NCI-H2227 treated with DMSO at 0.1 percent for 48 hours (cell line): ENCODE data around the gene IGF1R.

Experiments
- DNase-seq: peaks from one replicate; lab custom pipeline; 2025; lab: John Stamatoyannopoulos, UW

Gene IGF1R

DNA sequence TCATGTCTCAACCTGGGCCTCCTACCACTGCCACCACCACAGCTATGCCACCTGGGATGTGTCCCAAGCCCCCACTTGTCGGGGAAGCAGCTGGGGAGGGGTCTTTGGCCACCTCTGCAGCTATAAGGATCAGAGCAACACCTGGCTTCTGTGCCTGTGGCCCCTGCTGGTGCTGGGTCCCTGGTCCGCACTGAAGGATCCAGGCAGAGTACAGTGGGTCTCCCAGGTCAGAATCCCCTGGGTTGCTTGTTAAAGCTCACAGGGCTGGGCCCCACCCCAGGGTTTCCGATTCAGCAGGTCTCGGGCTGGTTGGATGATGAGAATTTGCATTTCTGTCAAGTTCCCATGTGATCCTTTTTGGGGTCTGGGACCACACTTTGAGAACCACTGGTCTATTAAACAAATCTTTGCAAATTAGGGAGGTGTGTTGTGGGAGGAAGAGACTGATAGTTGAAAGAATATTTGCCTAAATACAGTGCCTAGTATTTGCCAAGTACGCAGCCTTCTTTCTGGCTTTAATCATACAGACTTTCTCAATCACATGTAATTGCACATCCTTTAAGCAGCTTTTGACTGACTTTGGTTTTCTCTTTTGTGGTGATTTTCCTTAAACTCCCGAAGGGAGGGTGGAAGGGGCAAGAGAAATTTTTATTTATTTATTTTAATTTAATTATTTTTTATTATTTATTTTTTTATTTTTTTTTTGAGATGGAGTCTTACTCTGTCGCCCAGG, 127.3 kb downstream of the IGF1R start:
- DNase-seq, result no peak

DNA sequence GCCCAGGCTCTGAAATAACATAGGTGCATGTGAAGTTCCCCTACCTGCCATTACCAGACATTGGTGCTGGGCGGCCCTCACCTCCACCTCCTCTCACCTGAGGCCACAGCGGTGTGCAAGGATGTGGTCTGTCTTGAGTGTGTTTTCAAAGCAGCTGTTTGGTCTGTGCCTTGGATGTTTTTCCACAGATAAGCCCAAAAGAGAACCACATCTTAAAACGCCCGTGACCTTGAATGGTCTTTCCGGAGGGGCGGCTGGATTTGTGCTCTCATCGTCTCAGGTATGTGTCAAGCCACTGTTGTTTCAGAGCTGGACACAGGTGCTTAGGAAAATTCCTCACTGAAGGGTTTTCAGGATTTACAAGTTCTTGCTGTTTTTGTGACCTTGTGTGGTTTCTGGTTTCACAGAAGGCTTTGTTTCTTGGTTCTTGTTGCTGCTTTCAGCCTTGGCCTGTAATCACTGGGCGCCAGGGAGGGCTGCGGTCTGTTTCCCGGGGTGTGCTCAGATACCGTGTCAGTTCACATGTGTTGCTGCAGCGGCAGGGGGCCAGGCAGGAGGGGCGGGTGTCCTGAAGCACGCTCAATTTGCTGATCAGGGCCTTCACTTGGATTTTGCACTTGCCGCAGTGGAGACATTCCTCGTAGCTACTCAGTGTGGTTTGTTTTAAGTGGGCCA, 128.4 kb downstream of the IGF1R start:
- DNase-seq, result peak; percentile 58

DNA sequence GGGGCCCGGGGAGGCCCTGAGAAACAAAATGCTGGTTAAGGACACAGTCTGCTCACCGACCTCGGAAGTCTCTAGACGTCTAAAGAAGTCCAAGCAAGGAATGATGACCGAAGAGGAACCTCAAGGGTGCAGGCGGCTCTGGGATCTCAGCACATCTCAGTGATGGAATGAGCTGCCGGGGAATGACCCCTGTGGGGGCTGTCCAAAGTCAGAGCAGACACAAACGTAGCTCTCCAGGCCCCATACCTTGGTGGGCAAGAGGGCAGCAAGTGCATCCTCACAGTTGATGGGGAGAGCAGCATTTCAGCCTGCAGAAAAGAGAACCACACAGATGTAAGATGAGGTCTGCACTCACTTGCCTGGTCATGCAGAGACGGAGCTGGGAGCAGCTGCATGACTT, 129.1 kb downstream of the IGF1R start:
- DNase-seq, result no peak

DNA sequence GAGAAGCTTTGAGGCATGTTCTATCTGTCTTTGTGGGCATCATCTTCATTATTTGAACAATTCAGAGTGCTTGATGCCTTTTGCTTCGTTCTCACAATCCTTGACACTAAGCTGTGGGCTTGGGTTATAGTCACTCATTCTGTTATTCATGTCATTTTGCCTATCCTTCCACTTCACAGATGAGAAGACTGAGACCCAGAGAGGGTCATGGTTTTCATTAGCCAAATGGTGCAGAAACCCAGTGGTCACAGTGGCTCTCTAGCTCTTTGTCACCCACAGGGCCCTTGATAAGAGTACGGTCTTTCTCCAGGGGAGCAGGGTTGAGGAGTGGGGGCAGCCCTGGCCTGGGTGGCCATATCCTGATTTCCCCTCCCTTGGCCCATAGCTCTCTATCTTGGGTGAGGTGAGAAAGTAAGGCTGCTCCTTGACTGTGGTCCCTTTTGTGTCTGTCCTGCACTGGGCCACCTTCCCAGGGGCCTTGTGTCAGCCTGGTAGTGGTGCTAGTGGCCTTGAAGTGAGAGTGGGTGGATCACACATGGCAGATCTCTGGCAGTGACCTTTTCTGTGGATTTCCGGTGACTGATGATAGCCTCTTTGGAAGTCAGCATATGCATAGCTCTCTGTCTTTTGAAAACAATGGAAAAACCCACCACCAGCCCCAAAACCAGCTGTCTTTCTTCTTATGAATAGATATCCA, 130.1 kb downstream of the IGF1R start:
- DNase-seq, result no peak

DNA sequence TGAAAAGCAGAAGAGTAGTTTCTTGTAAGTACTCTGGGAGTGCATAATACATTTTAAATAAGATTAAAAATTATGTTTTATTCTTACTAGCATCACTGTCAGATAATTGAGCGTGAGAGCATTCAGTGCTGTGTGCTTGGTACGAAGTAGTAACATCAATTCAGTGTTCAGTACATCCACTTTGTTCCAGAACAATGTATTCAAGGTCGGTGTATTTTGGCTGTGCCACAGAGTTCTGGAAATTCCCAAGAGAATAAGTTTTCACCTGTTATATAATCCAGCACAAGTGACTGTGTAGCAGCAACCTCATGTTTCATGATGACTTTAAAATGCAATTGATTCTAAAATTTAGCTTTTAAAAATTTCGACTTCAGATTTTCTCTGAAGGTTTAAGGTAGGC, 130.6 kb downstream of the IGF1R start:
- no peak for DNase-seq

DNA sequence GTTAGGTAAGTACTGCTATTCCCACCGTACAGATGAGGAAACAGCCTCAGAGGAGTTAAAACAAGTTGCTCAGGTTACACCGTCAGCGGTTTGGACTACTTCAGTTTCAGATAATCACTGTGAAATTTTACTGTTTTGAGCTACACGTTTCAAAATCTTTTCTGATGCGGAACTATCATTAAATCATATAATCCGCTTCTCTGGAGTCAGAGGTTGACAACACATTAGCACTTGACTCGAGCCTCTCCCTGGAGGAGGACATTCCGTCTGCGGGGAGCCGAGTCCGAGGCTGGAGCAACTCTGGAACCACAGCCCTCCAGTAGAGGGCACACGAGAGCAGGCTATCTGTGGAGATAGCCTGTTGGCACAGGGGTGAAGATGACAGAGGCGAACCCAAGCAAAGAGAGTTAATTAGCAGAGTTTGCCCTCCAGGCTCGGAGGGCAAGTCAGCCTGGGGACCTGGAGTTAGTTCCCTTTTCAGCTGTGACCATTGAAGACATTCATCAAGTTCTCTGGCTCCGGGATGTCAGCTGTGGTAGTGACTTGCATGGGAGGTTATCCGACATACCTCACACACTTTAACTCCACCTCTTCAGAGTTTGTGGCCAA, 131.2 kb downstream of the IGF1R start:
- peak; percentile 13 for DNase-seq

DNA sequence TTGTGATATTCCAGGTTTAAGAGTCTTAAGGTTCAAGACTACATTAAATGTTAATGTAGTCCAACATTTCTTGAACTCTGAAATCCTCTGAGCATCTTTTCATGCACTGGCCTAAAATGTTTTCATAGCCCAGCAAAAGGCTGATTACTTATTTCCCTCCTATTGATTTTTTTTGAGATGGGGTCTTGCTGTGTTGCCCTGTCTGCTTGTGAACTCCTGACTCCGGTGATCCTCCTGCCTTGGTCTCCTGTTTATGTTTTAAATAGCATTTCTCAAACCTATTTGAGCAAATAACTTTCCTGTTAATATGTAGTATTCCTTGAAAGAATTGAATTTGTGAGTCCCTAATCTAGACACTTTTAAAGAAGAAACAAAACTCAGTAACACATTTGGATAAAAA, 133.5 kb downstream of the IGF1R start:
- DNase-seq, result no peak

DNA sequence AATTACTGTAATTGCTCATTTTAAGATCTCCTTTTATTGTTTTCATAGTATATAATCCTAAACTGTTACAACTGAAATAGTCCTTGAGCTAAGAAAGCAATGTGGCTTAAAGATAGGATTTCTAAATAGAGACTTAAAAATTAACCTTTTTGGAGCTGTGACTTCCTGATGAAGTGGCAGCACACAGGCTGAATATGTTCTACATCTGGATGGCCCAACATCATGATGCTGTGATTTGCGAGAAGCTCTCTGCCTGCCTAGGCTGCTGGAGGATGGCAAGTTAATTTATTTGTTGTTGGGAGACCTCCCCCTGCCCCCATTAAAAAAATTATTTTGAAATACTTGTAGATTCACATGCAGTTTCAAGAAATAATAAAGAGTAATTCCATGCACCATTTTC, 134.5 kb downstream of the IGF1R start:
- DNase-seq, result no peak

DNA sequence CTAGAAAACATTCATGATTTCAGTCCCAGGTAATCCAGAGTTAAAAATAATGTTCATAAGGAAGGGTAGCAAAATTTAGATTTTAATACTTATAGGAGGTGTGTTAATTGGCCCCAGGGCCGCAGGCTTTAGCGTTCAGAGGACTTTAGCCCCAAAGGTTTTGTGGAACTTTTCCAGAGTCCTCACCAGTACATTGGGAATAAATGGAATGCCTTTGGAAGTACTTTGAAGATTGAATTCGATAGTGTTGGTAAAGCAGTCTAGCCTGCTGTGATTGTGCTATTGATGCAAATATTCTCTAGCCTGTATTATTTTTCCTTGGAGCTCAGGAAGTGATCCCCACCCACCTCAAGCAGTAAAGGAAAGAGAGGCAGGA, 137.1 kb downstream of the IGF1R start:
- no peak for DNase-seq

DNA sequence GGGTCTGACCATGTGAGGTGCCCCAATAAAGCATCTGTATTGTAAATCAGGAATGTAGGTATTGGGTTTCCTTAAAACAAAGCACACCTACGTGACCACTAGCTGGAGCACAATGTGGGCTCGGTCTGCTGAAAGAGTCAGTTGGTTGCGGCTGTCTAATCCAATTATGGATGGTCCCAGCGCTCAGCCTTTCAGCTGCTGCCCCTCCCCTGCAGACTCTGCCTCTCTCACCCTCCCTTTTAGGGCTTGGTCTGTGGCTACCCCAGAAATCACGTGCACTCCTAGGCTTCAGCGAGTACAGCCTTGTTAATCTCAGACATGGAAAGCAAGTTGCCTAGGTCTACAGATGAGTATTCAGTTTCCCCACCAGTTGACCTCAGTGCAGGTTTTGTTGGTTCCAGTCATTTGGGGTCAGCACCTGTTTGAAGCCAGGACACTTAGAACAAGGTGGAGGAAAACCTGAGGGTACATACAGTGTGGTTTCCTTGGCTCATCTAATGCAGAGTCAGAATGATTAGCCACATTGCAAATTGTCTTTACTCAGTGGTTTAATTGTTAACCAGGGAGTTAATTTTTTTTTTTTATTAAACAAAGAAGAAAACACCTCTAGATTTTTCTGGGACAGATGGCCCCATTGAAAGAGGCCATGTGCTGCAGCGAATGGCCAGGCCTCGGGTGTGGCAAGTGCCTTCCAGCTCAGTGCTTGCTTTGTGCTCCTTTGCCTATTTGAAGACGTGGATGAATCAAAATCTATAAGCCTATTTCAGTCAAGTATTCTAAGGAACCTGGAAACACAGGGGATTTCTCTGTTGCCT, 137.7 kb downstream of the IGF1R start:
- DNase-seq, result peak; percentile 12

DNA sequence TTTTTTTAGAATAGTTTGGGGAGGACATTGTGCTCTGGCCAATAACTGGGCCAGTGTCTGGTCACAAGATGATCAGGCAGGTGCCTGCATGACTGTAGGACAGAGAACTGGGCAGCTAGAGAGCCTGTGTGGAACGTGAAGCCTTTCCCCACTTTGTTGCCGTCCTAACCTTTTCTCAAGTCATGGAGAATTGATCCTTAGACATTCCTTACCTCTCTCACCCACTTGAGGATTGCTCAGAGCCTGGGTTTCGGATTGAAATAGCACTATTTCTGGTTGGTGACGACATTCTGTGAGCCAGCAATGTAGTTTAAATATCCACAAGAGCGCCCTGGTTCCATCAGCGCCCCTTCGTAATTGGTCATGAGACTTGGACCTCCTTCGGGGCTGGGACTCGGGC, 138.4 kb downstream of the IGF1R start:
- no peak for DNase-seq

DNA sequence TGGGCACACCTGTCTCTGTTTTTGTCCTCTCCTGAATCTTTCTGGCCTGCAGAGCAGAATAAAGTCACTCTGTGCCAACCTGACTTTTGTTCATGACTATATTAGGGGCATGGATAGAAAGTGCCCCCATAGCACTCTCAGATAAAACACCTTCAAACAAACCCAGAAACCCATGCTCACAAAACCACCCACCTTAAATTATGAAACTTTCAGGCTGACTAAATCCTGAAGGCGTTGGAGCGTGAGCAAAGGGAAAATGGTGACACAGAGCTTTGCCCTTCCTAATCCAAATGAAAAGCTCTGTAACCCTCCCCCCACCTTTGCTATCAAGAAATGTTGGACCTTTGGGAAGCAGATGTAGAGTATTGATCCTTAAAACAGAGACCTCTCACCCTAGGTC, 138.9 kb downstream of the IGF1R start:
- no peak for DNase-seq

DNA sequence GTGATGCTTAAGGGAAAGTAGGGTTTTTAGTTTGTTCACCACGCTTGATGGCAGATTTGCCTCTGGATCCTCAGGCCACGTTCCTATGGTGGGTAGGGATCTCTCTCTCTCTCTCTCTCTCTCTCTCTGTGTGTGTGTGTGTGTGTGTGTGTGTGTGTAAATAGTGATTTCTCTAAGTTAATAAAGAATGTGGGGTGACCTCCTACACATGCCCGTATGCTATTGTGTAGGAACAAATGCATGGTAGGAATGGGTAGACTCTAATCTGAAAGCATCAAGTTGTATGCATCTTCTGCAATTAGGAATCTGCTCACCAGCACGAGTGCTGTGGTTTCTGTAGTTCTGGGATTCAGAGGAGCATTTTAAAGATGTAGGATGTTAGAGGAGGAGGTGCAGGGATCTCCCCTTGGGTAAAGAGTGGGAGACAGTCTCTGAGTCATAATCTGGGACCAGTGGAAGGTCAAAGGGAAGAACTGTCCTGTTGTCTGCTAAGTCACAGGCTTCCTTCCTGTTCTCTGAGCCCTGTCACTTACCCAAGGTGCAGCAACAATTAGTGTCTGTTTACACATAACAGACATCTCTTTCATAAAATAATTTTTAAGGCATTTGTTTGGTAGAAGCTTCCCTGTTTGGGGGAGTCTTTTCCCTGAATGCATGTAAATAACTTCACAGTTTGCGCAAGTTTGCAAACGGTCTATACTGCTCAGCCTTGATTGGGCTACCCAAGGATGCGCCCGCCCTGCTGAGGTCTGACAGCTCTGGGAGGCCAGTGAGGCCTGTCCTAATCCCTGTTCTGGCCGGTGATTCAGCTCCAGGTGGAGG, 139.8 kb downstream of the IGF1R start:
- no peak for DNase-seq

DNA sequence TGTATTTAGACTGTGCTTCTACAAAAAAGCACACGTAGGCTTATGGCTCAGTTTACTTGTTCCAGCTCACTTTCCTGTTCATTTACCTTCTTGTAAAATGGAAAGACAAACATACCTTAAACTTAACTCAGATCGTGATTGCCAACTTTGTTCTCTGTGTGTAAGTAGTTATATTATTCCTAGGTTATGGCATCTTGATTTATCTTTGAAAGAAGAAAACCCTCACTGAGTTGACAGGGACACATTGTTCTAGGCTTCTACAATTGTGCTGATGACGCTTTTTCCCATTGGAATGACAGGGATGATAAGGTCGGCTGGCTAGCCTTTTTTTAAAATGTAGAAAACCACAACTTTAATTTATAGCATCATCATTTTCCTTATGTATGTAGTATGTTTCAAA, 140.7 kb downstream of the IGF1R start:
- DNase-seq, result no peak

DNA sequence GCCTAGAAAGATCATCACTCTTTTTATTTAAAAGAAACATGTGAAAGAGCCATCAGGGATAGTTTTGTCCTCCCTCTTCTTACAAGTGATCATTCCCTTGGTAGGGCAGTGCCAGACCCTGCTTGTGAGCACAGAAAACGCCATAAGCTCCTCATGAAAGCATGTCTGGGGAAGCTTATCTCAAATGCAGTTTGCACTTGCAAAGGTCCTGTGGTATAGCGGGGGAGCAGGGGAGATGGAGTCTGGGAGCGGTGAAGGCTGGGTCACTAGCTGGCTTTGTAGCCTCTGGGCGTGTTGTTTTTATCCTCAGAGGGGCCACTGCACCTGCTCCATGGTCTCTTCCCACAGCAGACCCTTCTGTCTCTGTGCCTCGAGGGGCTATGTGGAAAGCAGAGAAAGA, 141.9 kb downstream of the IGF1R start:
- DNase-seq, result no peak

DNA sequence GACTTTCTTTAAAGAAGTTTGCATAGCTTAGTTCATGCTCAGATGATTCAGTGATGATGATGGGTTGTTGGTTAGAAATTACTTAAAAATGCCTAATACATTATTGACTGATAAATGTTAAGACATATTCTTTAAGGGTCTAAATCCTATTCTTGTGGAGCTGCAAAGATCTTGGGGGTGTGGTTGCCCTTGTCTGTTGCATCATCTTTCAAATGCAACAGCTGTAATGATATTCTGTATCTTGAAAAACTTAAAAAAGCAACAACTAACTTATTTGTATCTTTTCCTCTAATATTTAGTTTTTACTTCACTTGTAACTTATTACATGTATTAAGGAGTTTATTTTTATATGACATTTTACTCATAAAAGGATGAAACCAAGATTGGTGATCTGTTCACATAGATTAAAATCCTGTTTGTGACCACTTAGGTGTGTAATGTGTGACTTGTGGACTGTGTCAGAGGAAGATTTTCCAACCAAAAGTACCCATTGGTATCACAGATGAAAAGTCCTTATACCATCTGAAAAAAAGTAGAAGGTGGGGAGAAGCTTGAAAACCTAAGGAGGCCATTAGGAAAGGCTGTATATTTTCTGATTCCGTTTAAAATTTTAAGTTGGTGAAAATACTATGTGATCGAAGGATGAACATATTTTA, 142.8 kb downstream of the IGF1R start:
- DNase-seq, result no peak

DNA sequence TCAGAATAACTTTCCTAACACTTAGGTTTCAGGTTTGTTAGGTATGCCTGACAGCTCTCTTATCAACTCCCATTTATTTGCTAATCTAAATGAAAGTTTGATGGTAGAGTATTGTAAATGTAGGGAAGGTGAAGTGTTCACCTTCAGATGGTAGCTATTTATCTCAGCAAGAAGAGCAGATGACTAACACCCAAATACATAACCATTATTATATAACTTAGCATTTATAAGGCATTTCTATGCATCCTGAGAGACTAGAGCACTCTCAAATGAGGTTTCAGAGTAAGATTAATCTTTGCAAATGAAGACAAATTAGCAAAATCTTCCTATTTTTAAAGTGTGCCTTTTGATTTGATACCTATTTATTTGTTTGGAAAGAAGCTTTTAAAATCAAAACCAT, 143.8 kb downstream of the IGF1R start:
- DNase-seq, result no peak

DNA sequence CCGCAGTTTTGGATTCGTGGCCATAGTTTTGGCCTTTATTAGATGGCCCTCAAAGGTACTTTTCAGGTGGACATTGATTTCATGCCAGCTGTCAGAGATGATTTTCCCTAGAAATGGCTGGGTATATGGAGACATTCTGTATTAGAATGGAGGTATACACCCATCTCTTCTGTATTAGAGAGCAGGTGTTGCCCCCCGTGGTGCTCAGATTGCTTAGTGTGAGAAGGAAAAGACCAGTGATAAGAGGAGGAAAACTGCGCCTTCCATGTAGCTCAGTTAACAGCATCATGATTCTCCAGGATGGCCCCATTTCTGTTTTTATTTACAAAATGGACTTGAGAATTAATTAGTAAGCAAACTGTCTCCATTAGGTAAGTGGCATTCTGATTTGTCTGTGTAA, 145.9 kb downstream of the IGF1R start:
- DNase-seq, result peak; percentile 2

DNA sequence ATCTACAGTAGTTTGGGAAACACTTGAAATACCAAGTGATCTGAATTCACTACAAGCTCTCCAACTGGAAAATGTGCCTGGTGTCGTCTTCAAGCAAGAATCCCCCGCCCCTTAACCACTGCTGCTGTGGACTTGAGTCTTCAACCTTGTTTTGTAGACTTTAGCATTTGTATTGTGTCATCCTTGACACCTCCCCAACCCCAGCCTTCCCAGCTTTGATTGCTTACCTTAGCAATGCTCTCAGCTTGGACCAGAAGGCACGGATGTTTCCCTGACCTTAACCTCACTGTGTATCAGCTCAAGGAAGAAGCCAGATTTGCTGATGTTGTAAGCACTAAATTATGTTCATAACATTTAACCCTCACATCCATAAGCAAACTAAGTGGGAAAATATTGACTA, 146.4 kb downstream of the IGF1R start:
- DNase-seq, result no peak

DNA sequence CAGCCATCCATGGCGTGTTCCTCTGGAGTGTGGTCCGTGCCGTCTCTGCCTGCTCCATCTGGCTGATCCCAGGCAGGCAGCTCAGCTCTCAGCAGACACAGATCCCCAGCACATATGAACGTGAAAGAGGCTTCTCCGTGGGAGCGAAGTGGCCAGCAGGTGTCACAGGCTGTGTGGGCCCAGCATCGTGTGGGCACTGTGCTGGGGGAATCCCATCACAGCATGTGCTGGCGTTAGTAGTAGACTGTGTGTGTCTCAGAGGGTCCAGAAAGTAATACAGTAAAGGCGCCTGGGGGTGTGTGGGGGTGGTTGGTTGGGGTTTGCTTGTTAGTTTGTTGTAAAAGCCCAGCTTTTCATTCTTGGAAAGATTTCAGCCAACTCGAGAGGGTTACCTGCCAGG, 147.6 kb downstream of the IGF1R start:
- DNase-seq, result no peak
